Measurements from ENCODE around the gene ACIN1. TPM values are rescaled to one million over a fixed set of nuclear protein-coding genes. Genes with fewer than 3 reads are reported as not detected.

ACIN1 gene
- total and polyA plus RNA-seq, 9 donors, result 72.5 to 157 (median 131) TPM

DNA sequence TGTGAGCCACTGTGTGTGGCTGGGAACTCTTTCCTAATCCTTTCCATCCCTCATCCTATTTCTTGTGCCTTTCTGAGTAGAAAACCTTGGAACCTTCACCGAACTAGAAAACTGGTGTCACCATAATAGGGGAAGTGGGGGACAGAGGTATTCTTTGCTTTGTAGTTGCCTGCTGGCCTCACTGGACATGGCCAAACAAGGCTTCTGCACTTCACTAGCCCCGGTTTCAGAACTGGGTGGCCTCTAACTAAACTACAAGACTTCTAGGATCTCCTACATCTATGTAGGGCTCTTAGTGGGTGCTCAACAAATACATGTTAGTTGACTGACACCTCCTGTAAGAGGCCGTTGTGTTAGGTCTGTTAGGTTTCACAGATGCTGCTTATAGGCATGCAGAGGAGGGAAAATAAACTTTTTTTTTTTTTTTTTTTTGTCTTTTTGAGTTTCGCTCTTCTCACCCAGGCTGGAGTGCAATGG lies 10.4 kb upstream of the ACIN1 start:
- Histone ChIP-seq H3K4me3 (ENCODE audit: low read length) (no peak overlapping the region), H3K27ac (ENCODE audit: low read length) (no peak overlapping the region), H3K36me3 (ENCODE audit: control insufficient read depth, insufficient read depth, low read length) (no peaks in the 10 kb centered on the region), H3K9me3 (replicated peaks; ENCODE audit: control insufficient read depth, low read depth, low read length) (no peaks in the 10 kb centered on the region), H3K27me3 (ENCODE audit: control insufficient read depth, insufficient read depth, low read length) (peaks cover 15% of the 10 kb centered on the region), H3K4me1 (ENCODE audit: control insufficient read depth, insufficient read depth, low read length) (peaks cover 4% of the 10 kb centered on the region)
- WGBS (ENCODE audit: insufficient coverage), result no CpG with 5 or more reads among the region's 4 CpGs
- DNase-seq, result no peak

DNA sequence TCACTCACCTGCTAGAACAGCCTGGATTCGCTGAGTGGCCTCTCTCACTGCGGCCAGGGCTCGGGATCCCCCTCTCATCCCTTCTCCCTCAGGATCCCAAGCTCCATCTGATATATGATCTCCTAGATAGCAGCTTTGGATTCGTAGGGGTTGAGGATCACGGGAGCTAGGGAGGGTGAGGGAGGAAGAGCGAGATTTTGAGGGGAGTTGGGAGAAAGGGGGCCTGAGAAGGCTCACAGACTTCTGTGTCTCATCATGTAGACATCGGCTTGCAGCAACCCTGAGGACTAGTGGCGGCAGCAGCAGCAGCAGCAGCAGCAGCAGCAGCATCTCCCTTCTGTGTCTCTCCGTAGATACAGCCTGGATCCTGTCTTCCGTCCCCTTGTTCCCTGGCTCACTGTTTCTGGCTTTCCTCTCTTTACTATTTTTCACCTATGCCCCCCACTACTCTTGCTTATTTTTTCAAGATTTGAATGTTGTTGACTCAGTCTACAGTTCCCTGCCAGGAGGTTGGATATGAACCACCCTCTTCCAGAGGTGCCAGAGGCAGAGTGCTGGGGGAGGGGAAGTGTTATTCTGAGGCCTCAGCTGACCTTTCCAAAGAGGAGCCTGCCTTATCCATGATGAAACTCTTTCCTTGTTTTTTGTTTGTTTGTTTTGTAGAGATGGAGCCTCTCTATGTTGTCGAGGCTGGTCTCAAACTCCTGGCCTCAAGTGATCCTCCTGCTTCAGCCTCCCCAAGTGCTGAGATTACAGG lies 9.8 kb upstream of the ACIN1 start, which contains the start of gene CIROP:
CIROP (minus strand) TSS at position 399 of the 757 bp plus-strand sequence; CDS start at position 330, 69 bp downstream.
- WGBS (ENCODE audit: insufficient coverage), result 32% methylated on average over 4 of the region's 11 CpGs
- Histone ChIP-seq H3K4me1 (ENCODE audit: control insufficient read depth, insufficient read depth, low read length) (peaks cover 4% of the 10 kb centered on the region), H3K27me3 (ENCODE audit: control insufficient read depth, insufficient read depth, low read length) (peaks cover 12% of the 10 kb centered on the region), H3K9me3 (replicated peaks; ENCODE audit: control insufficient read depth, low read depth, low read length) (no peaks in the 10 kb centered on the region), H3K4me3 (ENCODE audit: low read length) (no peak within 1 kb of the TSS), H3K27ac (ENCODE audit: low read length) (no peak within 1 kb of the TSS), H3K36me3 (ENCODE audit: control insufficient read depth, insufficient read depth, low read length) (no peaks in the 10 kb centered on the region)
- no peak for DNase-seq

DNA sequence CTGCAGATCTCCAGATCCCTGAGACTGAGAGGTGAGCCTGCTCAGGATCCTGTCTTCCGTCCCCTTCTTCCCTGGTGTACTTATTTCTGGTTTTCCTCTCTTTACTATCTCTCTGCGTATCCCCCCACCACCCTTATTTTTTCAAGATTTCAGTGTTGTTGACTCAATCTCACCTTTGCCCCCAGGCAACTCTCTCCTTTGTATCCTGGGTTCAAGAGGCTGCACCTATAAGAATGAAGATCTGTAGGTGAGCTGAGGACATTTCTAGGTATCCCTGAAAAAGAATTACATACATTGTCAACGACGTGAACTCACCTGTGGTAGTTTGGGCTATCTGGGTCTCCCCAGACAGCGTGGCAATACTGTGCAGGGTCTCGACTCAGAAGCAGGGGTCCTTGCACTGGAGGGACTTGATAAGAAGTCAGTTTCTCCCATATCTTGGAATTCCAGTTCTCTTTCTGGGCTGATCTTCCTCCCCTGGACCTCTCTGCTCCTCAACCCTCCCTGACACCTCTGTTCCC lies 9.2 kb upstream of the ACIN1 start:
- H3K27me3 ChIP-seq (ENCODE audit: control insufficient read depth, insufficient read depth, low read length), result peaks cover 10% of the 10 kb centered on the region
- 94% methylated on average over 4 of the region's 6 CpGs for WGBS (ENCODE audit: insufficient coverage)
- peaks cover 4% of the 10 kb centered on the region for H3K4me1 ChIP-seq (ENCODE audit: control insufficient read depth, insufficient read depth, low read length)
- H3K4me3 ChIP-seq (ENCODE audit: low read length), result no peak overlapping the region
- H3K36me3 ChIP-seq (ENCODE audit: control insufficient read depth, insufficient read depth, low read length), result peaks cover 2% of the 10 kb centered on the region
- no peaks in the 10 kb centered on the region for H3K9me3 ChIP-seq (replicated peaks; ENCODE audit: control insufficient read depth, low read depth, low read length)
- no peak overlapping the region for H3K27ac ChIP-seq (ENCODE audit: low read length)
- DNase-seq, result no peak

DNA sequence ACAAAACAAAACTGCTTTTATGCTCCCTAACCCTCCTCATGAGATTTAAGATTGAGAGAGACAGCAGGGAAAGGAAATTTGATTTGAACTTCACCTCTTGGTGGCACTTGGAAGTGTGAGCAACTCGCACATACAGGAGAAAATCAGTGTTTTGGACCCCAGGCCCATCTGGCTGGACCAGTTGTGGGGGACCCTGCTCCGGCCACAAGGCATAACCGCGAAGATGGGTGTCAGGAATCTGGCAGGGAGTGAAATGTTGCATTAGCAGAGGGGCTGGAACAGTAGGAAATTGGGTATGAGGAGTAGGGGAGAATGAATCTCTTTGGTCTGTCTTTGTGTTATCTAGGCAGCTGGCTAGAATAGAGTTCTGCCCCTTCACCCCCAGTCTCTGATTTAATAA lies 8.6 kb upstream of the ACIN1 start:
- Histone ChIP-seq H3K36me3 (ENCODE audit: control insufficient read depth, insufficient read depth, low read length) (peaks cover 6% of the 10 kb centered on the region), H3K4me3 (ENCODE audit: low read length) (no peak overlapping the region), H3K9me3 (replicated peaks; ENCODE audit: control insufficient read depth, low read depth, low read length) (no peaks in the 10 kb centered on the region), H3K27ac (ENCODE audit: low read length) (no peak overlapping the region), H3K4me1 (ENCODE audit: control insufficient read depth, insufficient read depth, low read length) (peaks cover 4% of the 10 kb centered on the region), H3K27me3 (ENCODE audit: control insufficient read depth, insufficient read depth, low read length) (peaks cover 8% of the 10 kb centered on the region)
- 68% methylated on average over 4 of the region's 4 CpGs for WGBS (ENCODE audit: insufficient coverage)
- DNase-seq, result no peak

DNA sequence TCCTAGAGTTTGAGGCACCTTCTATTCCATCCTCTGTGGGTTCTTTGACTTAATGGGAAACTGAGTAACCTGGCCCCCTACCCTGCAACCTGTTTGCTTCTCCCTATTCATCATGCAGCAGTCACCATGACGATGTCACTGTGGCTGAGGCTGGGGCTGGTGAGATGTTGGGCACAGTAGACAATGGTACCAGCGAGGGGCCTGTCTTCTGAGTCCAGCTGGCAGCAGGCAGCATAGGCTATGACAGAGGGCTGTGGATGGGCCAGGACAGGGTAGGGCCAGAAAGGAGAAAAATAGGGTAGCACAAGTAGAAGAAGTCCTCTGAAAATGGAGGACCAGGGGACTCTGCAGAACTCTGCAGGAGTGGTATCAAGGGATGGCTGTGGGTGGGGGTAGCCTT lies 7.9 kb upstream of the ACIN1 start:
- 90% methylated on average over 1 of the region's 2 CpGs for WGBS (ENCODE audit: insufficient coverage)
- DNase-seq, result no peak
- Histone ChIP-seq H3K4me1 (ENCODE audit: control insufficient read depth, insufficient read depth, low read length) (peaks cover 4% of the 10 kb centered on the region), H3K27me3 (ENCODE audit: control insufficient read depth, insufficient read depth, low read length) (peaks cover 8% of the 10 kb centered on the region), H3K36me3 (ENCODE audit: control insufficient read depth, insufficient read depth, low read length) (peaks cover 13% of the 10 kb centered on the region), H3K4me3 (ENCODE audit: low read length) (no peak overlapping the region), H3K27ac (ENCODE audit: low read length) (no peak overlapping the region), H3K9me3 (replicated peaks; ENCODE audit: control insufficient read depth, low read depth, low read length) (no peaks in the 10 kb centered on the region)

DNA sequence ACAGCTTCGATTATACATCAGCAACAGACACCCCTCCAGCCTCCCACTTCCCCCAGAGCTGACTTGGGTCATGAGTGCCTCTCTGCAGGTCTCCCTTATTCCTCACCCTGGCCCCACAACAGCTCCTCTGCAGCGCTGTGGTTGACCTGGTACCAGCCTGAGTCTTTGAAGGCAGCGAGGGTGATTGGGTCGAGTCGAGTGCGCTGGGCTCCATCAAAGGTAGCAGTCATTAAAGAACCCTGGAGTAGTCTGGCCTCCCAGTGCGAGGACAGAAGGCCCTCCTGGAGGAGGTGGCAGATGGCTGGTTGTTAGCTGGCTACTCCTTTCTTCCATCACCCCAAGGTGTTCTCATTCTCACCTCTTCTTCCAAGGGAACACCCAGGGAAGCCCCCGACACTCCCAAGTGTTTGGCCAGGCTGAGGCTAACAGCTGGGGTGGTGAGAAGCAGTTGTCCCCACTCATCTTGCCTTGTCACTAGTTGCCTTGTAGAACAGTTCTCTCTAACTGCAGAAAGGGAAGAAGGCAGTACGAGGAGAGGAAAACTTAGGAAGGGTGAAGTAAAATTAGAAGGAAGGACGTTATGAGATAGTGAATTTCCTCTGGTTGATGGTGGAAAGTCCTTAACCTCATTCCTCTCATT lies 7.2 kb upstream of the ACIN1 start:
- DNase-seq, result no peak
- Histone ChIP-seq H3K27me3 (ENCODE audit: control insufficient read depth, insufficient read depth, low read length) (peaks cover 8% of the 10 kb centered on the region), H3K27ac (ENCODE audit: low read length) (no peak overlapping the region), H3K4me3 (ENCODE audit: low read length) (no peak overlapping the region), H3K36me3 (ENCODE audit: control insufficient read depth, insufficient read depth, low read length) (peaks cover 17% of the 10 kb centered on the region), H3K4me1 (ENCODE audit: control insufficient read depth, insufficient read depth, low read length) (peaks cover 4% of the 10 kb centered on the region), H3K9me3 (replicated peaks; ENCODE audit: control insufficient read depth, low read depth, low read length) (no peaks in the 10 kb centered on the region)
- 34% methylated on average over 5 of the region's 10 CpGs for WGBS (ENCODE audit: insufficient coverage)

DNA sequence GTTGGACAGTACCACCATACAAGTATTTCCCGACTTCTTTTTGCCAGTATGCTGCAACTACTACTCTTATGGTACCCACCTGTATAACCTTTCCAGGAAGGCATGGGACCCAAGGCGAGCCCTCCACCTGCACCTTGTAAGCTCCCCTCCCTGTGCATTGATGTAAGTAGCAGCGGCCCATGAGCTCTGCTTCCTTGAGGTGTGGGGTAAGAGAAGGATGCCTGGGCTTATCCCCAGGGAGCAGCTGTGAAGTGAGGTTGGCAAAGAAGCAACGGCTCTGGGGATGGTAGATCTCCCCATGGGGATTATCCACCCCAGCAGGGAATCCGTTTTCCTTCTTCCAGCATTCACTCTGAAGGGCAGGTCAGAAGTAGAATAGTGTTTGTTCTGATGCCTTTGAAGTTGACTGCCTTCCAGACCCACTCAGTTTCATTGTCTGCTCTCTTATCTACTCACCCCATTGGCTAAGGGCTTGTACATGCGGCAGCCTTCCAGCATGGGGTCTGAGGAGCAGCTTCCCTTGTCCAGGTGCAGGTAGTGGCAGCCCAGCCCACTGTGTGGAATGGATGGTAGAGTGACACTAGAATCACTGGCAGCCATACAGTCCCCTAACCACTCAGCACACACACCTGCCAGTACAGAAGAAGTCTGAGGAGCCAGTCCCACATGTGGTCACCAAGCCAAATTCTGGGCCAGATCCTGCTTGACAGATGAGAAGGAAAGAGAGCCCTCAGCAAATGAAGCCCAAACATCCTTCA lies 6.5 kb upstream of the ACIN1 start:
- H3K27me3 ChIP-seq (ENCODE audit: control insufficient read depth, insufficient read depth, low read length), result peaks cover 8% of the 10 kb centered on the region
- no peak overlapping the region for H3K27ac ChIP-seq (ENCODE audit: low read length)
- no peak overlapping the region for H3K4me3 ChIP-seq (ENCODE audit: low read length)
- no peaks in the 10 kb centered on the region for H3K9me3 ChIP-seq (replicated peaks; ENCODE audit: control insufficient read depth, low read depth, low read length)
- peaks cover 17% of the 10 kb centered on the region for H3K36me3 ChIP-seq (ENCODE audit: control insufficient read depth, insufficient read depth, low read length)
- WGBS (ENCODE audit: insufficient coverage), result 83% methylated on average over 1 of the region's 6 CpGs
- H3K4me1 ChIP-seq (ENCODE audit: control insufficient read depth, insufficient read depth, low read length), result peaks cover 8% of the 10 kb centered on the region
- no peak for DNase-seq

DNA sequence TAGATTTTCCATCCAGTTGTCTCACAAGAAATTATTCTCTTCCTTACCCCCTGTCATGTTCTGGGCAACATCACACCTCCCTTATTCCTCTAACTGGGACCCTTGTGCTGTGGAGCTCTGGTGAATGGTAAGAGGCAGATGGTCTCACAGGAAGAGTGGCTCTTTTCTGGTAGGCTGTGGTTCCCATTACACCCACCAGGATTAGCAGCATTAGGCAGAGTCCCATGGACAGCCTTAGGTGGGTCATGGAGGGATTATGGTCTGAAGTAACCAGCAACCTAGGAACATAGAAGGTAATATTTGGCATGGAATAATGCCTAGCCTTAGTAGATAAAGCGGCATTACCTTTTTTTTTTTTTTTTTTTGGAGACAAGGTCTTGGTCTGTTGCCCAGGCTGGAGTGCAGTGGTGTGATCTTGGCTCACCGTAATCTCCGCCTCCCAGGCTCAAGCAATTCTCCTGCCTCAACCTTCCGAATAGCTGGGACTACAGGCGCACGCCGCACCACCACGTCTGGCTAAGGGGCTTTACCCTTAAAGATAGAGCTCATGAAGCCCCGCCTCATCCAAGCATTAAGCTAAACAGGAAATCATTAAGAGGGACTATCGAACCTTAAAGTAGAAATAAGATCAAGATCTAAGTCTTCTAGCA lies 4.4 kb upstream of the ACIN1 start:
- peaks cover 2% of the 10 kb centered on the region for H3K27me3 ChIP-seq (ENCODE audit: control insufficient read depth, insufficient read depth, low read length)
- peaks cover 9% of the 10 kb centered on the region for H3K4me1 ChIP-seq (ENCODE audit: control insufficient read depth, insufficient read depth, low read length)
- WGBS (ENCODE audit: insufficient coverage), result 100% methylated on average over 1 of the region's 10 CpGs
- H3K4me3 ChIP-seq (ENCODE audit: low read length), result no peak overlapping the region
- peaks cover 17% of the 10 kb centered on the region for H3K36me3 ChIP-seq (ENCODE audit: control insufficient read depth, insufficient read depth, low read length)
- no peak overlapping the region for H3K27ac ChIP-seq (ENCODE audit: low read length)
- DNase-seq, result no peak
- H3K9me3 ChIP-seq (replicated peaks; ENCODE audit: control insufficient read depth, low read depth, low read length), result no peaks in the 10 kb centered on the region

DNA sequence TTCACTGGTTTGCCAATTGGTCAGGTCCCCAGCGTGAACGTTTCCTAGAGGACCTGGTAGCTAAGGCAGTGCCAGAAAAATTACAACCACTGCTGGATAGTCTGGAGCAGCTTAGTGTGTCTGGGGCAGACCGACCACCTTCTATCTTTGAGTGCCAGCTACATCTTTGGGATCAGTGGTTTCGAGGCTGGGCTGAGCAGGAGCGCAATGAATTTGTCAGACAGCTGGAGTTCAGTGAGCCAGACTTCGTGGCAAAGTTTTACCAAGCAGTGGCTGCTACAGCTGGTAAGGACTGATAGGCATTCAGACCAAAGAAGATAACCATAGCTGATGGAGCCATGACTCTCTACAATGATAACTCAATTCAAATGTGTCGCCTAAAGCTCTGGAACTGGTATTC lies 2.9 kb upstream of the ACIN1 start:
- H3K27ac ChIP-seq (ENCODE audit: low read length), result no peak overlapping the region
- no peak for DNase-seq
- H3K27me3 ChIP-seq (ENCODE audit: control insufficient read depth, insufficient read depth, low read length), result no peaks in the 10 kb centered on the region
- H3K36me3 ChIP-seq (ENCODE audit: control insufficient read depth, insufficient read depth, low read length), result peaks cover 17% of the 10 kb centered on the region
- peaks cover 13% of the 10 kb centered on the region for H3K4me1 ChIP-seq (ENCODE audit: control insufficient read depth, insufficient read depth, low read length)
- 68% methylated on average over 5 of the region's 7 CpGs for WGBS (ENCODE audit: insufficient coverage)
- no peak overlapping the region for H3K4me3 ChIP-seq (ENCODE audit: low read length)
- no peaks in the 10 kb centered on the region for H3K9me3 ChIP-seq (replicated peaks; ENCODE audit: control insufficient read depth, low read depth, low read length)

Measured in muscle of leg (tissue), 11 donors.